ENCODE data around the gene PADI3. TPM values are rescaled to one million over a fixed set of nuclear protein-coding genes. Genes with fewer than 3 reads are reported as not detected.

PADI3 gene
- polyA plus RNA-seq, 2 donors: 14.1 to 31.0 TPM

DNA sequence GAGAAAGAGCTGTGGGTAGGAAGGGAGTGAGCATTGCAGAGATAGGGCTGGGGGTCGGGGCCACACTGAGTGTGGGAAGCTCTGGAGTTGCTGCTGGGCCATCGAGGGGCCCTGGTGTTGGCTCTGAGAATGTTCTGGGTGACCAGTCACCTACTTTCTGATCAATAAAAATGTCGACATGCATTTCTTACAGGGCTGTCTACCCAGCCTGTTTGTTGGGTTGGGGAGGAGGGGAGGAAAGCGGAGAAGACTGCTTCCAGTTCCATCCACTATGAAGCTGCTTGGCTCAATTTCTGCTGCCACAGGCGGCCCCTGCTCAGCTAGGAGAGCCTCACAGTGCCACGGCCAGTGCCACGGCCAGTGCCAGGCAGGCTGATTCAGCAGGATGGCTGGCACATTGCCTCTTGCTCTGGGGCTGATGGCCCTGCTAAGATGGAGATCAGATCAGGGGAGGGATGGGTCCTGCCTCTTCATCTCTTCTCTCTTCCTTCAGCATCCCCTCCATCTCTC lies 3.0 kb upstream of the PADI3 start:
- Histone ChIP-seq H3K27me3 (ENCODE audit: control insufficient read depth in 1 of 2, insufficient read depth in 2 of 2, low read length in 2 of 2) (no peaks in the 10 kb centered on the region), H3K27ac (ENCODE audit: low read depth in 2 of 2, low read length in 1 of 2) (no peak overlapping the region), H3K4me1 (ENCODE audit: control insufficient read depth in 2 of 2, insufficient read depth in 2 of 2, low read length in 1 of 2) (peaks cover 2 to 15% of the 10 kb centered on the region in 2 donors), H3K4me3 (ENCODE audit: low read depth in 1 of 2, low read length in 2 of 2) (no peak overlapping the region), H3K9me3 (ENCODE audit: control insufficient read depth in 2 of 2, insufficient read depth in 1 of 2, low read depth in 1 of 2, low read length in 1 of 2) (no peaks in the 10 kb centered on the region), H3K36me3 (ENCODE audit: control insufficient read depth in 2 of 2, insufficient read depth in 2 of 2, low read length in 1 of 2) (peaks cover 0 to 9% of the 10 kb centered on the region in 2 donors)
- WGBS, 2 donors: 52 to 65% methylated on average over 7 of the region's 7 CpGs

DNA sequence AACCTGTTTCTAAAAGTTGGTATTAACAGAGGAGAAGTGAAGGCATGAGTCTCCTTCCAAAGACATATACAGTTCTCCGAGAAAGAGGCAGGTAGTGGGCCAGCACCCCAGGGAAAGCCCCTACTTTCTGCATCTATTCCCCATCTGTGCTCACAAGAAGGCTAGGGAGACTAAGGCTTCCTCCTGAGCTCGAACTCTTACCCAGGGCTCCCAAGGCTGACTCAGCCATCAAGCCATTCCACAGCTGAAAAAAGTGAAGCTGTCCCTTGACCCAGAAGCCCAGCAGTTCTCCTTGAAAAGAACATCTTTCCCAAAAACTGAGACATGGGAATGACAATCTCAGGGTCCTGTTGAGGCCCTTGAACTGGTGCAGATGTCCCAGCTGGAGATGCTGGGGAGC lies 1.9 kb upstream of the PADI3 start:
- Histone ChIP-seq H3K4me3 (ENCODE audit: low read depth in 1 of 2, low read length in 2 of 2) (no peak overlapping the region), H3K9me3 (ENCODE audit: control insufficient read depth in 2 of 2, insufficient read depth in 1 of 2, low read depth in 1 of 2, low read length in 1 of 2) (no peaks in the 10 kb centered on the region), H3K36me3 (ENCODE audit: control insufficient read depth in 2 of 2, insufficient read depth in 2 of 2, low read length in 1 of 2) (peaks cover 0 to 9% of the 10 kb centered on the region in 2 donors), H3K27ac (ENCODE audit: low read depth in 2 of 2, low read length in 1 of 2) (no peak overlapping the region), H3K4me1 (ENCODE audit: control insufficient read depth in 2 of 2, insufficient read depth in 2 of 2, low read length in 1 of 2) (peaks cover 3 to 19% of the 10 kb centered on the region in 2 donors), H3K27me3 (ENCODE audit: control insufficient read depth in 1 of 2, insufficient read depth in 2 of 2, low read length in 2 of 2) (no peaks in the 10 kb centered on the region)
- 74 to 81% methylated on average over 2 of the region's 2 CpGs for WGBS, 2 donors

DNA sequence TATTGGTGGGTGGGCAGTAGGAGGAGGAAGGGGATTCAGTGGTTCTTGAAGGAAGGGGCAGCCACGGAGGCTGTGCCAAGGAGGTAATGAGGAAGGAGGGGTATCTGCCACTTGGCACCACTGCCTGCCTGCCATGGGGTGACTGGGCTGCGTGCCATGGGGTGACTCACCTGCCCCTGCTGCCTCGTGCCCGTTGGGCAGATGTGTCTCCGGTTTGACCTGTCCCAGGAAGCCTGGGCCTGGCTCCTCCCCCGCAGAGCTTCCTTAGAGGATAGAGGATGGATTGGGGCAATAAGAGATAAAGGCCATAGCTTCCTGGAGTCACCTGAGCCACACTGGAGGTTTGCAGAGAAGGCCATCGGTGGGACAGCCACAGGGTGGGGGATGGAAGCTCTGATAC lies 1.7 kb downstream of the PADI3 start:
- peak overlapping the region in 1 of 2 donors; percentile 47 for H3K27ac ChIP-seq (ENCODE audit: low read depth in 2 of 2, low read length in 1 of 2)
- no peak overlapping the region for H3K4me3 ChIP-seq (ENCODE audit: low read depth in 1 of 2, low read length in 2 of 2)
- H3K27me3 ChIP-seq (ENCODE audit: control insufficient read depth in 1 of 2, insufficient read depth in 2 of 2, low read length in 2 of 2): no peaks in the 10 kb centered on the region

DNA sequence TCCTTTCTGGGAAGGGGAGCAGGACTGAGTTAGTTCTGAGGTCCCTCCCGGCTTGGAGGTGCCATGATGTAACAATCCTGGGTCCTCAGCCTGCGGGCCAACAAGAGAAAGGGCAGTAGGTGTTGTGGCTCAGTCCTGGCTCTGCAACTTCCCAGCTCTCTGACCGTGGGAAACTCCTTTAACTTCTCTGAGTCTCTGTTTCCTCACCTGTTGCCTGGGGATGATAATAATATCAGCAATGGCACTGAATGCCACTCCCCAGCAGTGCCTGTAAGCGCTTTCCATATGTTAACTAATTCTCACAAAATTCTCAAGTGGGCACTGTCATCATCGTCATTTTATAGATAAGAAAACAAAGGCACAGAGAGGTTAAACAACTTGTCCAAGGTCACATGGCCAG lies 2.3 kb downstream of the PADI3 start:
- H3K27ac ChIP-seq (ENCODE audit: low read depth in 2 of 2, low read length in 1 of 2): peak overlapping the region in 1 of 2 donors; percentile 47
- WGBS, 2 donors: 66 to 72% methylated on average over 5 of the region's 5 CpGs
- H3K9me3 ChIP-seq (ENCODE audit: control insufficient read depth in 2 of 2, insufficient read depth in 1 of 2, low read depth in 1 of 2, low read length in 1 of 2): no peaks in the 10 kb centered on the region
- H3K4me3 ChIP-seq (ENCODE audit: low read depth in 1 of 2, low read length in 2 of 2): no peak overlapping the region
- H3K4me1 ChIP-seq (ENCODE audit: control insufficient read depth in 2 of 2, insufficient read depth in 2 of 2, low read length in 1 of 2): peaks cover 4 to 7% of the 10 kb centered on the region in 2 donors
- H3K27me3 ChIP-seq (ENCODE audit: control insufficient read depth in 1 of 2, insufficient read depth in 2 of 2, low read length in 2 of 2): no peaks in the 10 kb centered on the region
- H3K36me3 ChIP-seq (ENCODE audit: control insufficient read depth in 2 of 2, insufficient read depth in 2 of 2, low read length in 1 of 2): no peaks in the 10 kb centered on the region

More for the DNA sequence above, 1.7 kb downstream of the PADI3 start:
- 23 to 37% methylated on average over 7 of the region's 7 CpGs for WGBS, 2 donors
- no peaks in the 10 kb centered on the region for H3K9me3 ChIP-seq (ENCODE audit: control insufficient read depth in 2 of 2, insufficient read depth in 1 of 2, low read depth in 1 of 2, low read length in 1 of 2)
- H3K36me3 ChIP-seq (ENCODE audit: control insufficient read depth in 2 of 2, insufficient read depth in 2 of 2, low read length in 1 of 2): no peaks in the 10 kb centered on the region
- H3K4me1 ChIP-seq (ENCODE audit: control insufficient read depth in 2 of 2, insufficient read depth in 2 of 2, low read length in 1 of 2): peaks cover 4 to 11% of the 10 kb centered on the region in 2 donors

DNA sequence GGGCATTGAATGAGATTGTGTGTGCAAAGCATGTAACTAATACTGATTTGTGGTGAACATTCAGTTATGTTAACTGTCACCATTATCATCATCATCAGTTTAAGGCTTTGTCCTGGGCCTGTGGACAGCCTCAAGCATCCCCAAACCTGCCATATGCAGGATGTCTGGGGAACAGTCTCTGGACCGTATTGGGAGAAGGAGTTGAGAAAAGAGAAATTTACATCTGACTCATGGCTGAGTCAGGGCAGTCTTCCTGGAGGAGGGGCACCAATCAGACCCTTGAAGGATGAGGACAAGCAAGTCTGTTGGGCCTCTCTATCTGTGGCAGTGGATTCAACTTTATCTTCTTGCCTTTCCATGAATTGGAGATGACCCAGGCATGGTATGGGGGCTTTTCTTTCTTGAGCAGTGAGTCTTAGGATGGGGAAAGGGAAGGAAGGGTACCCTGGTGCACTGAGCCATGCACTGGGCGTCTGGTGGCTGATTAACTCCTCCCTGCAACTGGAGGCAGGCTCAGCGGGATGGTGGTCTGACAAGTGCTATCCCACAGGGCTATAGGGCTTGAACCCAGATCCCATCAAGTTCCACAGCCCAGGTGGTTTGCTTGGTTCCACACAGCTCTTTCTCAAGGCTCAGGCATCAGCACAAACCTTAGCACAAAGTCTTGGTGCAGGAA lies 2.9 kb downstream of the PADI3 start:
- Histone ChIP-seq H3K27ac (ENCODE audit: low read depth in 2 of 2, low read length in 1 of 2) (no peak overlapping the region), H3K4me1 (ENCODE audit: control insufficient read depth in 2 of 2, insufficient read depth in 2 of 2, low read length in 1 of 2) (peaks cover 4 to 7% of the 10 kb centered on the region in 2 donors), H3K4me3 (ENCODE audit: low read depth in 1 of 2, low read length in 2 of 2) (no peak overlapping the region), H3K27me3 (ENCODE audit: control insufficient read depth in 1 of 2, insufficient read depth in 2 of 2, low read length in 2 of 2) (no peaks in the 10 kb centered on the region), H3K36me3 (ENCODE audit: control insufficient read depth in 2 of 2, insufficient read depth in 2 of 2, low read length in 1 of 2) (no peaks in the 10 kb centered on the region), H3K9me3 (ENCODE audit: control insufficient read depth in 2 of 2, insufficient read depth in 1 of 2, low read depth in 1 of 2, low read length in 1 of 2) (no peaks in the 10 kb centered on the region)
- 56 to 57% methylated on average over 3 of the region's 3 CpGs for WGBS, 2 donors

DNA sequence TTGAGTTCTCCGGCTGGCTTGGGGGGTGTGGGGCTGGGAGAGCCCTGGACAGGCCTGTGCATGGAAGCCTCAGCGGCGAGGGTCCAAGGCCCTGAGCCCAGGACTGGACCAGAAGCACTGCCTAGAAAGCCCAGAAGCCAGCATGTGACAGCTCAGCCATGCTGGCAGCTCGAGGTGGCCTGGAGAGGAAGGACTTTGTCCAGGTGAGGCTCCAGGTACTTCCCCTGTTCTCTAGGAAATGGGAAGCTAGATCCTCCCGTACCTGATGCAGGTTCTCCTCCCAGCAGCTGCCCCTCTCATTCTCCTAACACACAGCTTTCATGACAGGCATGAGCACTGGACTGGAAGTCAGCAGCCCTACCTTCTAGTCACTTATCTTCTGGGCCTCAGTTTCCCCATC lies 6.4 kb downstream of the PADI3 start:
- Histone ChIP-seq H3K9me3 (ENCODE audit: control insufficient read depth in 2 of 2, insufficient read depth in 1 of 2, low read depth in 1 of 2, low read length in 1 of 2) (no peaks in the 10 kb centered on the region), H3K4me3 (ENCODE audit: low read depth in 1 of 2, low read length in 2 of 2) (no peak overlapping the region), H3K27me3 (ENCODE audit: control insufficient read depth in 1 of 2, insufficient read depth in 2 of 2, low read length in 2 of 2) (no peaks in the 10 kb centered on the region), H3K27ac (ENCODE audit: low read depth in 2 of 2, low read length in 1 of 2) (no peak overlapping the region), H3K36me3 (ENCODE audit: control insufficient read depth in 2 of 2, insufficient read depth in 2 of 2, low read length in 1 of 2) (no peaks in the 10 kb centered on the region), H3K4me1 (ENCODE audit: control insufficient read depth in 2 of 2, insufficient read depth in 2 of 2, low read length in 1 of 2) (peaks cover 2 to 14% of the 10 kb centered on the region in 2 donors)
- 50 to 85% methylated on average over 5 of the region's 5 CpGs for WGBS, 2 donors

DNA sequence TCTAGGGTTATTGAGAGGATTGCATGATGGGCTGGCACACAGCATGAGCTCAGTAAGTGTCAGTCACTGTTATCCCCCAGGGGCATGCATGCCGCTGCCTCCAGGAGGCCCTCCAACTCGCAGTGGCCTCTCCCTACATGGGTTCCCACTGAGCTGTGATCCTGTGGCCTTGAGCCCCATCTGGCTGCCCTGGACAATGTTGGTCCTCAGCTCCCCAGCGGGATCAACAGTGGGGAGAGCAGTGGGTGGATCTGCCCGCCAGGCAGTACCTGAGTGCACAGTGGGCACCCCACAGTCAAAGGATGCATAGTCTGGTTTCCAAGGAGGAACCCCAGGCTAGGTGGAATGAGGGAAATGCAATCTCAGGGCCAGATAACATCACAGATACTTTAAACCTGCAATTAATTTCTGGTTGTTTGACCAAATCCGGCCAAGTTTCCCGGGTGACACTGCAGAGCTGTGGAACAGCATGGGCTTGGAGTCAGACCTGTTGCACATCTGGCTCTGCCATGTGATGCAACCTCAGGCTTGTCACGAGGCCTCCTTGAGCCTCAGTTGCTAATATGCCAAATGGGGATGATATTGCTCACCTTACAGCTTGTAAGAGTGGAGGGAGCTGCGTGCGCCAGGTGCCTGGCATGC lies 9.3 kb downstream of the PADI3 start:
- no peaks in the 10 kb centered on the region for H3K9me3 ChIP-seq (ENCODE audit: control insufficient read depth in 2 of 2, insufficient read depth in 1 of 2, low read depth in 1 of 2, low read length in 1 of 2)
- no peaks in the 10 kb centered on the region for H3K27me3 ChIP-seq (ENCODE audit: control insufficient read depth in 1 of 2, insufficient read depth in 2 of 2, low read length in 2 of 2)
- H3K36me3 ChIP-seq (ENCODE audit: control insufficient read depth in 2 of 2, insufficient read depth in 2 of 2, low read length in 1 of 2): no peaks in the 10 kb centered on the region
- H3K4me3 ChIP-seq (ENCODE audit: low read depth in 1 of 2, low read length in 2 of 2): no peak overlapping the region
- peak overlapping the region; percentile 21 to 36 for H3K27ac ChIP-seq (ENCODE audit: low read depth in 2 of 2, low read length in 1 of 2)
- WGBS, 2 donors: 55 to 56% methylated on average over 9 of the region's 9 CpGs
- peaks cover 0 to 7% of the 10 kb centered on the region in 2 donors for H3K4me1 ChIP-seq (ENCODE audit: control insufficient read depth in 2 of 2, insufficient read depth in 2 of 2, low read length in 1 of 2)

DNA sequence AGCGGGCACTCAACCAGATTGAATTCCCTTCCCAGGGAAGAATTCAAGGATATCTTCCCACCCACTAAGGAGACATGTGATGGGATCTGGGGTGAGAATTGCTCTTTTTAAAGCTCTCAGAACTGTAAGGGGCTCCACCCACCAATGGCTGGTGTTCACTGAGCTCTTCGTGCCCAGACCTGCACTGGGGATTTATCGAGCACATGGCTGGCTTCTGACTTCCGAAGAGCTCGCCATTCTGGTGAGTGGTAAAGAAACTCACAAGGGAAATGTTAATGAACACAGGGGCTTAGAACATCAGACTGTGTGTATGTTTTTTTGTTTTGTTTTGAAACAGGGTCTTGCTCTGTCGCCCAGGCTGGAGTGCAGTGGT lies 9.8 kb downstream of the PADI3 start:
- H3K4me3 ChIP-seq (ENCODE audit: low read depth in 1 of 2, low read length in 2 of 2): no peak overlapping the region
- H3K36me3 ChIP-seq (ENCODE audit: control insufficient read depth in 2 of 2, insufficient read depth in 2 of 2, low read length in 1 of 2): no peaks in the 10 kb centered on the region
- peak overlapping the region; percentile 21 to 36 for H3K27ac ChIP-seq (ENCODE audit: low read depth in 2 of 2, low read length in 1 of 2)
- no peaks in the 10 kb centered on the region for H3K9me3 ChIP-seq (ENCODE audit: control insufficient read depth in 2 of 2, insufficient read depth in 1 of 2, low read depth in 1 of 2, low read length in 1 of 2)
- peaks cover 0 to 7% of the 10 kb centered on the region in 2 donors for H3K4me1 ChIP-seq (ENCODE audit: control insufficient read depth in 2 of 2, insufficient read depth in 2 of 2, low read length in 1 of 2)
- H3K27me3 ChIP-seq (ENCODE audit: control insufficient read depth in 1 of 2, insufficient read depth in 2 of 2, low read length in 2 of 2): no peaks in the 10 kb centered on the region
- 42 to 67% methylated on average over 6 of the region's 6 CpGs for WGBS, 2 donors

DNA sequence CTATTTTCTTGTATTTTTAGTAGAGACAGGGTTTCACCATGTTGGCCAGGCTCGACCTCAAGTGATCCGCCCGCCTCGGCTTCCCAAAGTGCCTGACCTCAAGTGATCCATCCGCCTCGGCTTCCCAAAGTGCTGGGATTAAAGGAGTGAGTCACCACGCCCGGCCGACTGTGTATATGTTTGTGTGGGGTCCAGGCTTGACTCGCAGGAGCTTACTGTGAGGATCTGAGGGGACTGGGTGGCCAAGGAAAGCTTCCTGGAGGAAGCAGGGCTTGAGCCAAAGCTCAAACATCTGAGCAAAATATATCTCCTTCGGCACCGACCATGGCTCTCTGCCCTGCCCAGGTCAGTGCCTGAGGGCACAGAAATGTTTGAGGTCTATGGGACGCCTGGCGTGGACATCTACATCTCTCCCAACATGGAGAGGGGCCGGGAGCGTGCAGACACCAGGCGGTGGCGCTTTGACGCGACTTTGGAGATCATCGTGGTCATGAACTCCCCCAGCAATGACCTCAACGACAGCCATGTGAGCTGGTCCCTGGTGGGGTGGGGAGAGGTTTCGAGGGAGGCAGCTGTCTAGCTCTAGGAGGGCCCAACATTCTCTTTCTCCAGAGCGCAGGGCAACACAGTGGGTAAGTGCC lies 10.5 kb downstream of the PADI3 start:
- H3K27ac ChIP-seq (ENCODE audit: low read depth in 2 of 2, low read length in 1 of 2): no peak overlapping the region
- H3K4me1 ChIP-seq (ENCODE audit: control insufficient read depth in 2 of 2, insufficient read depth in 2 of 2, low read length in 1 of 2): peaks cover 0 to 7% of the 10 kb centered on the region in 2 donors
- no peaks in the 10 kb centered on the region for H3K27me3 ChIP-seq (ENCODE audit: control insufficient read depth in 1 of 2, insufficient read depth in 2 of 2, low read length in 2 of 2)
- H3K9me3 ChIP-seq (ENCODE audit: control insufficient read depth in 2 of 2, insufficient read depth in 1 of 2, low read depth in 1 of 2, low read length in 1 of 2): no peaks in the 10 kb centered on the region
- no peak overlapping the region for H3K4me3 ChIP-seq (ENCODE audit: low read depth in 1 of 2, low read length in 2 of 2)
- H3K36me3 ChIP-seq (ENCODE audit: control insufficient read depth in 2 of 2, insufficient read depth in 2 of 2, low read length in 1 of 2): no peaks in the 10 kb centered on the region
- WGBS, 2 donors: 59 to 65% methylated on average over 24 of the region's 24 CpGs
